Choroid plexus epithelial cell (primary cell): ENCODE data around the gene PLPP2.

Experiments
- DNase-seq: peaks from one replicate; pipeline ENCODE4 v3.0.0-alpha.2; 2010; ENCODE audit warnings: low read depth
- H3K4me3 ChIP-seq: 2 replicates; pipeline ENCODE4 v1.5.1; 2011; ENCODE audit warnings: low read depth, mild to moderate bottlenecking, control low read depth, low read length, moderate library complexity
- CTCF ChIP-seq: conservative IDR thresholded peaks from 2 replicates; pipeline ENCODE4 v1.5.1; 2011; ENCODE audit warnings: low read depth, mild to moderate bottlenecking, control low read depth, inconsistent platforms, low read length, moderate library complexity

The PLPP2 gene

DNA sequence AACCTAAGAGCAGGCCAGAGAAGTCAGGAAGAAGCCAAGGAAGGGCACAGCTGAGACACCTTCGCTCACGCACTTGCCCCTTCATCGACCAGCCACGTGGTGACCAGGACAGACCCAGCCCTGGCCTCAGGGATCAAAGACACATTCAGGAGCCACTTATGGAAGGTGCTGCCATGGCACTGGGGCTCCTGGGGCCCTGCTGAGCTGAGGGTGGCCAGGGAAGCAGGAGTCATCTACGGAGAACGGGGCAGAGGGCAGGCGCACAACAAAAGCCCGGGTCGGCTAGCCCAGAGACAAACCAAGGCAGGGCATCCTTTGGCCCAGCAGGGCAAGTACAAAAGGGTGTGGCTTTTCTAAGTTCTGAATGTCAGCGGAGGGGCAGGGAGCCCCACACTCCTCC, 2.3 kb downstream of the PLPP2 start:
- no peak for DNase-seq
- TF ChIP-seq CTCF: no peak
- no peak overlapping the region for H3K4me3 ChIP-seq

DNA sequence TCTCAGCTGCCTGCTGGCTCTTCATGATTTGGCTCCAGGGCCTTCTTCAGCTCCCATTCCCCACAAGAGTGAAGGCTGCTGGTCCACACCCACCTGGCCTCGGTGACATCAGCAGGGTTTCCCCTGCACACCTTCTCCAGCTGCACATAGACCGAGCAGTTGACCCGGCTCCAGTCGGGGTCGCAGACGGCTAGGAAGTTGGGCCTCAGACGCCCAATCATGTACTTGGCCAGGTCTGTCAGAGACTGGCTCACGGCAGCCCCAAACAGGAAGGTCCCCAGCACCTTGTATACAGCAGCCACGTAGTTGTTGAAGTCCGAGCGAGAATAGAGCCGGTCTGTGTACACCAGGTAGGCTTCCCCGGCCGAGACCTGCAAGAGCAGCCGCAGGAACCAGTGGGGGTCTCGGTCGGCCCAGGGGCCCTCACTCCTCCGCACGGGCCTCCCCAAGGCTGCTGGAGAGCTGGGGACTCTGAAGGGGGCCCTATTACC, 3.8 kb downstream of the PLPP2 start:
- TF ChIP-seq CTCF: no peak
- DNase-seq: no peak
- H3K4me3 ChIP-seq: no peak overlapping the region

GRCh38 chr19:283395-283794, 7.8 kb downstream of the PLPP2 start:
- no peak for DNase-seq
- no peak overlapping the region for H3K4me3 ChIP-seq
- no peak for TF ChIP-seq CTCF

GRCh38 chr19:282501-282900, 8.7 kb downstream of the PLPP2 start:
- DNase-seq: no peak
- no peak overlapping the region for H3K4me3 ChIP-seq
- no peak for TF ChIP-seq CTCF

- TF ChIP-seq CTCF: peak; percentile 7
- no peak overlapping the region for H3K4me3 ChIP-seq
- DNase-seq: no peak
These were observed 9.2 kb downstream of the PLPP2 start for GRCh38 chr19:281992-282391.

DNA sequence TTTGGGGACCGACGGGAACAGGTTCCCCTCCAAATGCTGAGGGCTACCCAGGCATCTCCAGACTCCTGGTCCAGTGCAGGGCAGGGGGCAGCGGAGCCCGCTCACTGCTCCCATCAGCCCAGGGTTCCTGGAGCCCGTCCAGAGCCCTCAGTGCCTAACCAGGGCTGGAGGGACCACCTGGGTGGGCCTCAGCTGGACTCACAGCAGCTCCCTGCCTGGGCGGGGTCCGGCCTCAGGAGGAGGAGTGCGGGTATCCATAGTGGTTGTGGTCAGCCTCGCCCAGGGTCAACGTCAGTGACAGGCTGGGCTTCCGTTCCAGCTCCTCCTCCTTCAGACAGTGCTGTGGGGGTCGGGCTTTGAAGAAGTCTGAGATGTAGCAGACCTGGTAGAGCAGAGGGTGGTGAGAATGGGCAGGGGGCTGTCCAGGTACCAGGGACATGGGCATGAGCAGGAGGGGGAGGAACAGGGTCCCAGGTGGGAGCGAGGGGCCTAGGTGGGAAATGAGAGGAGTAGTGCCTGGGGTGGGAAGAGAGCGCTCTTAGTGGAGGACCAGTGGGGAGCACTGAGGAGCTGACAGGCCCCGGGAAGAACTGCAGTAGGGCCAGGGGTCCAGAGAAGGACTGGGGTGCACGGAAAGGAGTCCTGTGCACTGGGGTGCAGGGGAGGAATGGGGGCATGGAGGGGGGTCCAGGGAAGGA, 9.9 kb downstream of the PLPP2 start:
- no peak for TF ChIP-seq CTCF
- no peak for DNase-seq

DNA sequence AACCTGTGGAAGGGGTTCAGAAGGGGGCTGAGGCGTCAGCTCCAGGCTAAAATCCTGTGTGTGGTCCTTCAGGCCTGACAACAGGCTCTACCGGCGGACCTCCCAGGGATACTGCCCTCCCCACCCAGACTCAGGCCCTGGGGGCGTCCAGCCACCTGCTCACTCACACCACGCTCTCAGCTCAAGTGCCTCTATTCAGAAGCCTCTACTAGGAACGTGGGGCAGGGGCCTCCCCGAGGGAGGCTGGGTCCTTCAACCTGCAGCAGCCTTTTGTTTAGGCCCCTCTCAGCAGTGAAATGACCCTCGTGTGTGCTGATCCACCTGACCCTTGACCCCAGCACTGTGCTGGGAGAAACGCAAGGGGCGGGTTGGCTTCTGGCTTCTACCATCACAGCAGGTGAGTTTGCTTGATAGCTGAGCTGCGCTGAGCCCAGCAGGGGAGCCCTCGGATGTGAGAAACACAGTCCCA, 10.6 kb downstream of the PLPP2 start:
- no peak for DNase-seq
- no peak overlapping the region for H3K4me3 ChIP-seq
- TF ChIP-seq CTCF: no peak

More for the DNA sequence above, 9.9 kb downstream of the PLPP2 start:
- no peak overlapping the region for H3K4me3 ChIP-seq
